ENCODE measurements around the gene SLA2.

DNA sequence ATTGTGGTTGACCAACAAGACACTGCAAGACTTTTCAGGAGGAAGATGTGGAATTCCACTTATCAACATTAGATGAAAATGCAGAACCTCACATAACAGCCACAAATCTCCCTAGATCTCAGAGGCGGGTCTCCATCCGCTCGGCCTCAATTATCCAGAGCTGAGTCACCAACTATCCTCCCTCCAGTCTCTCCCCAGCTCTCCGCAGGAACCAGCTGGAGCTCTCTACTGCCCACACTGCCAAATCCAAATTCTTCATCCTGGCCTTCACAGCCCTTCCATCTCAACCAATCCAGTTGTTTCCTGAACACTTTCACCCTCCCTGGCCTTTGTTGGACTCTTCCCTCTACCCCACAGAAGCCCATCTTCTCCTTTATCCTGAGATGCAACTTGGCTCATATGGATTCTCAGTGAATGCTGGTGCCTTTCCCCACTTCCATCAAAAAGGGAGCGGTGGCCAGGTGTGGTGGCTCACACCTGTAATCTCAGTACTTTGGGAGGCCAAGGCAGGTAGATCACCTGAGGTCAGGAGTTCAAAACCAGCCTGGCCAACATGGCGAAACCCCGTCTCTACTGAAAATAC is 76.1 kb downstream of the SLA2 start:
- no peak for TF ChIP-seq POLR2A (IDR thresholded peaks at IDR 0.05)
- no peak for TF ChIP-seq CTCF (IDR thresholded peaks at IDR 0.05)
